Osteoblast (primary cell): Measurements from ENCODE around the gene ADIPOR1. TPM values are rescaled to one million over a fixed set of nuclear protein-coding genes. Genes with fewer than 3 reads are reported as not detected.

Source experiments
- DNase-seq: peaks from one replicate; pipeline ENCODE4 v3.0.0; 2011; ENCODE audit warnings: low spot score, mixed read lengths; ENCODE audit not compliant: insufficient read length; ENCODE audit errors: missing footprints
- H2AFZ ChIP-seq: 2 replicates; pipeline ENCODE4 v1.6.0; 2011; ENCODE audit warnings: mild to moderate bottlenecking, low read length
- H3K27ac ChIP-seq: 2 replicates; pipeline ENCODE4 v1.5.1; 2011; ENCODE audit warnings: mild to moderate bottlenecking, low read depth, low read length, moderate library complexity
- H3K27me3 ChIP-seq: 2 replicates; pipeline ENCODE4 v1.6.0; 2012; ENCODE audit warnings: mild to moderate bottlenecking, control low read depth, inconsistent platforms, low read length, moderate library complexity; ENCODE audit not compliant: insufficient read depth
- H3K36me3 ChIP-seq: 2 replicates; pipeline ENCODE4 v1.5.1; 2011; ENCODE audit warnings: mild to moderate bottlenecking, low read length, control low read depth, moderate library complexity; ENCODE audit not compliant: insufficient read depth
- H3K4me1 ChIP-seq: 2 replicates; pipeline ENCODE4 v1.5.1; 2011; ENCODE audit warnings: mild to moderate bottlenecking, low read length, control low read depth, moderate library complexity; ENCODE audit not compliant: insufficient read depth
- H3K4me2 ChIP-seq: 2 replicates; pipeline ENCODE4 v1.6.0; 2011; ENCODE audit warnings: mild to moderate bottlenecking, low read length; ENCODE audit not compliant: insufficient read depth
- H3K4me3 ChIP-seq: fragments of 200-600 bp; sonication (generic); 3 replicates; pipeline ENCODE4 v1.5.1; 2012; ENCODE audit warnings: mild to moderate bottlenecking, low read length, inconsistent platforms; ENCODE audit not compliant: insufficient read depth
- H3K79me2 ChIP-seq: 2 replicates; pipeline ENCODE4 v1.6.0; 2012; ENCODE audit warnings: mild to moderate bottlenecking, low read length, control low read depth, inconsistent platforms; ENCODE audit not compliant: insufficient read depth
- H3K9me3 ChIP-seq: 2 replicates; pipeline ENCODE4 v1.5.1; 2011; ENCODE audit warnings: low read depth, low read length, control low read depth
- H4K20me1 ChIP-seq: 2 replicates; pipeline ENCODE4 v1.6.0; 2012; ENCODE audit warnings: mild to moderate bottlenecking, low read length, control low read depth; ENCODE audit not compliant: insufficient read depth
- CTCF ChIP-seq: IDR thresholded peaks from 2 replicates; pipeline ENCODE4 v1.5.1; 2011; ENCODE audit warnings: mild to moderate bottlenecking, low read depth, low read length, moderate library complexity; ENCODE audit errors: extremely low read depth
- total RNA-seq: library from RNA; depleted of rRNA; stranded (reverse); fragments of >200 nt; gene quantifications from 2 replicates; pipeline ENCODE4 v1.2.3, GENCODE V29; 2012

Gene ADIPOR1
- total RNA-seq, 1 donor, result 91.9 TPM

- Histone ChIP-seq H3K36me3 (no peaks in the 10 kb centered on the region), H3K4me1 (peaks cover under 1% of the 10 kb centered on the region), H3K27ac (no peak overlapping the region), H2AFZ (no peak overlapping the region), H3K4me2 (no peak overlapping the region), H4K20me1 (no peaks in the 10 kb centered on the region), H3K79me2 (peaks cover 5% of the 10 kb centered on the region), H3K9me3 (no peaks in the 10 kb centered on the region), H3K27me3 (peaks cover 2% of the 10 kb centered on the region), H3K4me3 (no peak overlapping the region)
- no peak for TF ChIP-seq CTCF
- no peak for DNase-seq
Measured at GRCh38 chr1:203002951-203003350, 44.8 kb upstream of the ADIPOR1 start.

DNA sequence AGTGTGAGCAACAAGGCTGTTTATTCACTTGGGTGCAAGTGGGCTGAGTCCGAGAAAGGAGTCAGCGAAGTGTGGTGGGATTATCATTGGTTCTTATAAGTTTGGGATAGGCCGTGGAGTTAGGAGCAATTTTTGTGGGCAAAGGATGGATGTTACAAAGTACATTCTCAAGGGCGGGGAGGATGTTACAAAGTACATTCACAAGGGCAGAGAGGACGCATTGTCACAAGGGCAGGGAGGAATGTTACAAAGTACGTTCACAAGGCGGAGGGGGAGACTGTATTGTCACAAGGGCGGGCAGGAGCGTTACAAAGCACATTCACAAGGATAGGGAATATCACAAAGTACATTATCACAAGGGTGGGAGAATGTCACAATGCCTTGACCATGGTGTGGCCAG is 43.9 kb upstream of the ADIPOR1 start:
- peak overlapping the region; percentile 40 for H2AFZ ChIP-seq
- H3K27ac ChIP-seq, result no peak overlapping the region
- H3K4me2 ChIP-seq, result no peak overlapping the region
- H3K27me3 ChIP-seq, result peaks cover 4% of the 10 kb centered on the region
- H3K79me2 ChIP-seq, result no peaks in the 10 kb centered on the region
- no peak for DNase-seq
- no peaks in the 10 kb centered on the region for H3K9me3 ChIP-seq
- no peaks in the 10 kb centered on the region for H3K36me3 ChIP-seq
- no peaks in the 10 kb centered on the region for H4K20me1 ChIP-seq
- H3K4me3 ChIP-seq, result no peak overlapping the region
- H3K4me1 ChIP-seq, result no peaks in the 10 kb centered on the region
- no peak for TF ChIP-seq CTCF

GRCh38 chr1:203000217-203000944 is 42.3 kb upstream of the ADIPOR1 start:
- H4K20me1 ChIP-seq, result no peaks in the 10 kb centered on the region
- H3K36me3 ChIP-seq, result no peaks in the 10 kb centered on the region
- no peak overlapping the region for H2AFZ ChIP-seq
- no peak overlapping the region for H3K4me2 ChIP-seq
- DNase-seq, result no peak
- H3K4me1 ChIP-seq, result no peaks in the 10 kb centered on the region
- no peak overlapping the region for H3K4me3 ChIP-seq
- H3K27ac ChIP-seq, result no peak overlapping the region
- peaks cover 20% of the 10 kb centered on the region for H3K27me3 ChIP-seq
- no peak for TF ChIP-seq CTCF
- no peaks in the 10 kb centered on the region for H3K79me2 ChIP-seq
- H3K9me3 ChIP-seq, result no peaks in the 10 kb centered on the region

- no peaks in the 10 kb centered on the region for H3K9me3 ChIP-seq
- peak overlapping the region; percentile 88 for H2AFZ ChIP-seq
- H4K20me1 ChIP-seq, result no peaks in the 10 kb centered on the region
- peaks cover 24% of the 10 kb centered on the region for H3K27me3 ChIP-seq
- no peaks in the 10 kb centered on the region for H3K36me3 ChIP-seq
- H3K79me2 ChIP-seq, result no peaks in the 10 kb centered on the region
- H3K27ac ChIP-seq, result no peak overlapping the region
- peak overlapping the region; percentile 75 for H3K4me2 ChIP-seq
- peak overlapping the region; percentile 32 for H3K4me3 ChIP-seq
- TF ChIP-seq CTCF, result peak; percentile 89
- peak; percentile 61 for DNase-seq
- no peaks in the 10 kb centered on the region for H3K4me1 ChIP-seq
Measured at GRCh38 chr1:202998836-202999750, 41.0 kb upstream of the ADIPOR1 start.
